Lower lobe of right lung (tissue), 2 donors: ENCODE data around the gene CCDC38. TPM values are rescaled to one million over a fixed set of nuclear protein-coding genes. Genes with fewer than 3 reads are reported as not detected.
A peak's percentile ranks its signal among the peaks of the same experiment; 100 is the strongest.

Experiments used
- ATAC-seq, 2 donors: fragments of 200-7000 bp; cut with Tn5 transposase; one replicate each; pipeline ENCODE4 v1.9.1; 2020 to 2022; ENCODE audit warnings: mild to moderate bottlenecking in 2 of 2, moderate library complexity in 2 of 2
- DNase-seq: peaks from one replicate; pipeline ENCODE4 v3.0.0-alpha.2; 2020
- H3K27ac ChIP-seq: fragments of 200-600 bp; one replicate; pipeline ENCODE4 v1.8.0; 2022
- H3K27me3 ChIP-seq: fragments of 200-600 bp; one replicate; pipeline ENCODE4 v1.8.0; 2022; ENCODE audit warnings: low read depth
- H3K36me3 ChIP-seq: fragments of 200-600 bp; one replicate; pipeline ENCODE4 v1.8.0; 2022; ENCODE audit warnings: mild to moderate bottlenecking
- H3K4me1 ChIP-seq: fragments of 200-600 bp; one replicate; pipeline ENCODE4 v1.8.0; 2022
- H3K4me3 ChIP-seq: fragments of 200-600 bp; one replicate; pipeline ENCODE4 v1.8.0; 2022; ENCODE audit warnings: mild to moderate bottlenecking
- H3K9me3 ChIP-seq: fragments of 200-600 bp; one replicate; pipeline ENCODE4 v1.8.0; 2022
- CTCF ChIP-seq: fragments of 200-600 bp; IDR thresholded peaks from one replicate; pipeline ENCODE4 v1.8.0; 2022; ENCODE audit warnings: antibody characterized with exemption, mild to moderate bottlenecking
- intact Hi-C: fragments of 100-400 bp; cut with DNase I; formaldehyde crosslinking; loops from one replicate; pipeline ENCODE4 v1.11.0; 2022
- total RNA-seq: library from RNA; stranded (reverse); fragmentation: NEBNext Ultra II Directional; extraction: Animal tissue kit (Norgen Biotek cat#: 25700); gene quantifications from one replicate; pipeline ENCODE4 v1.2.1, GENCODE V29; 2021
- donor health status: DM: no; HTN: yes; CAD: no; lungs with severe emphysema.

CCDC38 gene
- total RNA-seq, 1 donor from 2014 or later, result 0.24 TPM

GRCh38 chr12:95836630-95837239 lies 105.7 kb downstream of the CCDC38 start:
- Histone ChIP-seq H3K27ac (no peak overlapping the region), H3K4me1 (peaks cover 17% of the 10 kb centered on the region), H3K36me3 (no peaks in the 10 kb centered on the region), H3K9me3 (no peaks in the 10 kb centered on the region), H3K4me3 (no peak overlapping the region), H3K27me3 (no peaks in the 10 kb centered on the region)
- no peak for TF ChIP-seq CTCF
- DNase-seq (no peak), ATAC-seq (peak; percentile 92 to 93)
- intact Hi-C loops, result no loop called here

GRCh38 chr12:95836185-95836609 lies 106.2 kb downstream of the CCDC38 start:
- DNase-seq (no peak), ATAC-seq (peak; percentile 48 to 79)
- no peaks in the 10 kb centered on the region for H3K36me3 ChIP-seq
- peaks cover 17% of the 10 kb centered on the region for H3K4me1 ChIP-seq
- intact Hi-C loops, result no loop called here
- H3K27me3 ChIP-seq, result no peaks in the 10 kb centered on the region
- H3K9me3 ChIP-seq, result no peaks in the 10 kb centered on the region
- H3K27ac ChIP-seq, result no peak overlapping the region
- no peak for TF ChIP-seq CTCF
- no peak overlapping the region for H3K4me3 ChIP-seq

GRCh38 chr12:95834572-95834971 lies 107.8 kb downstream of the CCDC38 start:
- H3K27me3 ChIP-seq, result no peaks in the 10 kb centered on the region
- no peaks in the 10 kb centered on the region for H3K36me3 ChIP-seq
- no peak for TF ChIP-seq CTCF
- no peak overlapping the region for H3K4me3 ChIP-seq
- ATAC-seq, result peak; percentile 49 to 50
- intact Hi-C loops, result no loop called here
- no peaks in the 10 kb centered on the region for H3K9me3 ChIP-seq
- H3K4me1 ChIP-seq, result peaks cover 17% of the 10 kb centered on the region
- DNase-seq, result no peak
- H3K27ac ChIP-seq, result no peak overlapping the region

GRCh38 chr12:95830335-95831089 lies 111.9 kb downstream of the CCDC38 start:
- DNase-seq (no peak), ATAC-seq (no peak)
- Histone ChIP-seq H3K4me3 (no peak overlapping the region), H3K36me3 (no peaks in the 10 kb centered on the region), H3K27ac (no peak overlapping the region), H3K27me3 (no peaks in the 10 kb centered on the region), H3K9me3 (no peaks in the 10 kb centered on the region), H3K4me1 (no peaks in the 10 kb centered on the region)
- no peak for TF ChIP-seq CTCF
- intact Hi-C loops, result no loop called here

- ATAC-seq, result peak in 1 of 2 donors; percentile 87
Observed at GRCh38 chr12:95829395-95829794, 113.0 kb downstream of the CCDC38 start.

More at GRCh38 chr12:95829395-95829794, 113.0 kb downstream of the CCDC38 start:
- intact Hi-C loops, result no loop called here
- Histone ChIP-seq H3K4me1 (no peaks in the 10 kb centered on the region), H3K4me3 (no peak overlapping the region), H3K9me3 (no peaks in the 10 kb centered on the region), H3K36me3 (no peaks in the 10 kb centered on the region), H3K27me3 (no peaks in the 10 kb centered on the region), H3K27ac (peak overlapping the region; percentile 31)
- no peak for DNase-seq
- TF ChIP-seq CTCF, result no peak
